NCI-H82 treated with DMSO at 0.1 percent for 48 hours (cell line): ENCODE results near the gene CHCHD2.
"Not testable (repeated sequence)": the region's sequence is repeated elsewhere in the genome, so short reads cannot be mapped to it uniquely, and the experiment has no call there.

Source experiments
- DNase-seq: peaks from one replicate; lab custom pipeline; 2025; ENCODE audit not compliant: unreplicated experiment; lab: John Stamatoyannopoulos, UW

The CHCHD2 gene, protein sequence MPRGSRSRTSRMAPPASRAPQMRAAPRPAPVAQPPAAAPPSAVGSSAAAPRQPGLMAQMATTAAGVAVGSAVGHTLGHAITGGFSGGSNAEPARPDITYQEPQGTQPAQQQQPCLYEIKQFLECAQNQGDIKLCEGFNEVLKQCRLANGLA

GRCh38 chr7:56106108-56107073 lies at the start of gene CHCHD2:
TSS of gene CHCHD2 (minus strand) at chr7:56106476. CDS start at chr7:56106413, 63 bp downstream.
- DNase-seq: peak; percentile 97

DNA sequence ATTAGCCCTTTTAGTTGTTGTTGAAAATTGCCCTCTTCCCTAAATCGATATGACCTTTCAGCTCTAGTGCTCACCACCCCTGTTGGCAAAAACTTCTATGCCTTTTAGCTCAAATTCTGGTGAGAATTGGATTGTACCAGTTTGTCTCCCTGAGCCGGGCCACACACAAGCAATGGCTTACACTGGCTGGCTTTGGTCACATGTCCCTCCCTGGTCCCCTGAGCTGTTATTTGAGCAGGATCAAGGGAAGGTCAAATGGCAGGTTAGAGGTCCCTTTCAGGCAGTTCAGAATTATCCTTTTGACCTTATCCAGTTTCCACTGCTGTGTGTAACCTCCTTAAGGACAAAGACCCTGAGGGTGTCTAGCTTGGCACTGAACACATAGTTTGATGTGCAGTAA lies 24.8 kb upstream of the CHCHD2 start:
- not testable (repeated sequence) for DNase-seq

DNA sequence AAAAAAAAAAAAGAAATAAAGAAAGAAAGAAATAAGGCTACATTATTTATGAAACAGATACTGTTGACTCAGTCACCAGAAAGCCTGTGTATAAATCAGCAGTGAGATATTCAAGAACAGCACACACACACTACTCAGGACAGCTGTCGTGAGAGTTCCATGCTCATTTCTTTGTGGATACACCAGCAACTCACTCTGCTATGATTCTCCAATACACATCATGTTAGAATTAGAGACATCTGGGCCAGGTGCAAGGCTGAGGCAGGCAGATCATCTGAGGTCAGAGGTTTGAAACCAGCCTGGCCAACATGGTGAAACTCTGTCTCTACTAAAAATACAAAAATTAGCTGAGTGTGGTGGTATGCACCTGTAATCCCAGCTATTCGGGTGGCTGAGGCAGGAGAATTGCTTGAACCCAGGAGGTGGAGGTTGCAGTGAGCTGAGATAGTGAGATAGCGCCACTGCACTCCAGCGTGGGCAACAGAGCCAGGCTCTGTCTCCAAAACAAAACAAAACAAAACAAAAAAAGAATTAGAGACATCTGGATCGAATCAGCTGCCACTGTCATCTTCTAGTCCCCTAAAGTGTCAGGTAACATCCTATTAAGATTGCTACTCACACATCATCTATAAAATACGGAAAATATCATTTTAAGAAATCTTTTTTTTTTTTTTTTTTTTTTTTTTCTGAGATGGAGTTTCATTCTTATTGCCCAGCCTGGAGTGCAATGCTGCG lies 21.1 kb upstream of the CHCHD2 start:
- no peak for DNase-seq

- no peak for DNase-seq
Observed at GRCh38 chr7:56125831-56126230, 19.6 kb upstream of the CHCHD2 start.

DNA sequence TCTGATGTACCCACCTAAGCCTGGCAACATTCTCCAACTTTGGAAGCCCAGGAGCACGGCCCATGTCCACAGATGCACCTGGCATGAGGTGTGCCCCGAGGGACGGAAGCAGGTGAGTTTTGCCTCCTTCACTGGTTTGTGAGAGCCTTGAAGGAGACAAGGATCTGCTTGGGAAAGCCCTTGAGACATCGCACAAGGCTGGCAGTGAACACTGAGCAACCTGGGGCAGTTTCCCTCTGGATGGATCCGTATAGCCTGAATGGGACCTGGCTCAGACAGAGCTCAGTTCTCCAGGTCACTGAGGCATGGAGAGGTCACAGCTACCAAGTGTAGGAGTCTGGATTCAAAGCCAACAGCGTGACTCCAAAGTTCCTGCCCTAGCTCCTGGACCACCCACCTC lies 18.7 kb upstream of the CHCHD2 start:
- no peak for DNase-seq

DNA sequence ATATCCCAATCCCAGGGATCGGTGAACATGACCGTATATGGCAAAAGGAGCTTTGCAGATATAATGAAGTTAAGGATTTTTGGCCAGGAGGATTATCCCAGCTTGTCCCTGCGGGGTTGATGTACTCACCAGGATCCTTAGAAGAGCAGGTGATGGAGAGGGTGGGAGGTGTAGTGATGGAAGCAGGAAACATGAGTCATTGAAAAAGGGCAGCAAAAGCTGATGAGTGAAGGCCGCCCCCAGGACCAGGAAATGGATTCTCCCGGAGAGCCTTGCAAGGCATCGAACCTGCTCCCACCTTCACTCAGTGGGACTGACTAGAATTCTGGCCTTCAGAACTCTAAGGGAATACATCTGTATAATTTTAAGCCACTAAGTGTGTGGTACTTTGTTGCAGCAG lies 15.2 kb upstream of the CHCHD2 start:
- no peak for DNase-seq

DNA sequence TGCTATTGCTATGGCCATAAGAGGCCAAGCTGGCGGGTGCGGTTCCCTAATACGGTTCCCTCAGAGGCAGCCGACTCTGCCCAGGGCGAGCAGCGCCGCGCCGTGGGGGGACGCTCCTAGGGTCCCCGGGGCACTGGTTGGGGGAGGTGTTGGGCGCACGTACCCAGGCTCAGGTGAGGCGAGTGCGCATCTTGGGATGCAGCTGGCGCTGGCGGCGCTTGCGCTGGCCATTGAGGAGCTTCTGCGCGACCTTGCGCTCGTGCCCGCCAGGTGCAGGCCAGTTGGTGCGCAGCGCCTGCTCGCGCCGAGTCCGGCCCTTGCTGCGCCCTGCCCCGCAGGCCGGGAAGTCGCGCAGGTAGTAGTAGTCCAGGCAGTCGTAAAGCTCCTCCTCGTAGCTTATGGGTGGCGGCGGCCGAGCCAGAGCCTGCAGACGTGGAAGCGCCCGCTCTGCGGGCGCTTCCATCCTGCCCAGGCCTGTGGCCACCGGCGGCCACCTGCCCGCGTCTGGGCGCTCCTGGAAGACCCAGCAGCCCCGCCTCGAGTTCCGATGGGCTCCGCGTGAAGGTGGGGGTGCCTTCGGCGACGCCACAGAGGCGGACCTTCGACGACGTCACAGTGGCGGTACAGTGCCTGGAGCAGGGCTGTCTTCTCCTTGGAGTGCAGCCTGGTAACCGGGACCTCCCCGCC lies 9.7 kb upstream of the CHCHD2 start, which contains the start of gene NUPR2:
TSS of gene NUPR2 (minus strand) at position 566 of the 687 bp plus-strand sequence. CDS start at position 463, 103 bp downstream.
- no peak for DNase-seq

DNA sequence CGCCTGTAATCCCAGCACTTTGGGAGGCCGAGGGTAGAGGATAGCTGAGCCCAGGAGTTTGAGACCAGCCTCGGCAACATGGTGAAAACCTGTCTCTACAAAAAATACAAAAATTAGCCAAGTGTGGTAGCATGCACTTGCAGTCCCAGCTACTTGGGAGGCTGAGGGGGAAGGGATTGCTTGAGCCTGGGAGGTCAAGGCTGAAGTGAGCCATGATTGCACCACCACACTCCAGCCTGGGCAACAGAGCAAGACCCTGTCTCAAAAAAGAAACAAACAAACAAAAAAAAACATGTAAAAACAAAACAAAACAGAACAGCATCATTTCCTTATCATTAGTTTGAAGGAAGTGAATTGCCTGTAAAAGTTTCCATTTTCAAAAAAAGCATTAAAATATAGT lies 6.0 kb upstream of the CHCHD2 start:
- DNase-seq: not testable (repeated sequence)

DNA sequence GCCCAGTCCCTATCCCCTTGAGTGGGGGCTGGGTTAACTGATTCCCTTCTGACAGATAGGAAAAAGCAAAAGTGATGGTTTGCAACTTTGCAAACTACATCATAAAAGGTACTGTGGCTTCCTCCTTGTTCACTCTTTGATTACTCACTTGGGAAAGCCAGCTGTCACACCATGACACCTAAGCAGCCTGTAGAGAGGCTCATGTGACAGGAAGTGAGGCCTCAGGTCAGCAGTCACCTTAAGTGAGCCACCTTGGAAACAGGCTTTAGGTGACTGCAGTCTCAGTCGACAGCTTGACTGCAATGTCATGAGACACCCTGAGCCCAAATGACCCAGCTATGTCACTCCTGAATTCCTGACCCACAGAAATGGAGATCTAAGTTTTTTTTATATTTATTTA lies 4.3 kb upstream of the CHCHD2 start:
- no peak for DNase-seq

DNA sequence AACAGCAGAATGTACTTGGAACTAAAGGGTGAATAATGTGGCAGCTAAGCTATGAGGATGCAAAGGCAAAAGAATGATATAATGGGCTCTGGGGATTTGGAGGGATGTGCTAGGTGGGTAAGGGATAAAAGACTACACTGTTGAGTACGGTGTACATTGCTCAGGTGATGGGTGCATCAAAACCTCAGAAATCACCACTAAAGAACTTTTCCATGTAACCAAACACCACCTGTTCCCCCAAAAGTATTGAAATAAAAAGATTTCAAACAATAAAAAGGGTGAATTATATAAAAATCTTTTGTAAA lies 1.6 kb upstream of the CHCHD2 start:
- no peak for DNase-seq

DNA sequence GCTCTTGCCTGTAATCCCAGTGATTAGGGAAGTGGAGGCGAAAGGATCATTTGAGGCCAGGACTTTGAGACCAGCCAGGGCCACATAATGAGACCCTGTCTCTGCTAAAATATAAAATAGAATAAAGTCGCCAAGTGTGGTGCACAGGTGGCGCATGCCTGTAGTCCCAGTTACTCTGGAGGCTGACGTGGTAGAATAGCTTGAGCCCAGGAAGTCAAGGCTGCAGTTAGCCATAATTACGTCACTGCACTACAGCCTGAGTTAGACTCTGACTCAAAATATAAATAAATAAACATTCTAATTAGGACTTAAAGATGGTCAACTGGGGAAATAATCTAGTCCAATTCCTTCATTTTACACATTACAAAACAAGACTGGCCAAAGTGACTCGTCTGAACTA lies 768 bp downstream of the CHCHD2 start:
- DNase-seq: no peak

- not testable (repeated sequence) for DNase-seq
Observed at GRCh38 chr7:56104138-56104537, 2.1 kb downstream of the CHCHD2 start.

DNA sequence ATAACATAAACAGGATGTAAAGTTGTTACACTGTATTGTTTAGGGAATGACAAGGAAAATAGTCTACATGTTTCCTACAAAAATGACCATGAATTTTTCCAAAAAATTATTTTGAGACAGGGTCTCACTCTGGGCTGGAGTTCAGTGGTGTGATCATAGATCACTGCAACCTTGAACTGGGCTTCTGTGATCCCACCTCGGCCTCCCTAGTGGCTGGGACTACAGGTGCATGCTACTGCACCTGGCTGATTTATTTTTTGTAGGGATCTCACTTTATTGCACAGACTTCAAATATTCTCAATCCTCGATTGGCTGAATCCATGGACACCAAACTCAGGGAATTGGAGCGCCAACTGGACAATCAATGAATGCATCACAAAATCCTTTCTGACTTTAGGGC lies 6.6 kb downstream of the CHCHD2 start:
- no peak for DNase-seq

DNA sequence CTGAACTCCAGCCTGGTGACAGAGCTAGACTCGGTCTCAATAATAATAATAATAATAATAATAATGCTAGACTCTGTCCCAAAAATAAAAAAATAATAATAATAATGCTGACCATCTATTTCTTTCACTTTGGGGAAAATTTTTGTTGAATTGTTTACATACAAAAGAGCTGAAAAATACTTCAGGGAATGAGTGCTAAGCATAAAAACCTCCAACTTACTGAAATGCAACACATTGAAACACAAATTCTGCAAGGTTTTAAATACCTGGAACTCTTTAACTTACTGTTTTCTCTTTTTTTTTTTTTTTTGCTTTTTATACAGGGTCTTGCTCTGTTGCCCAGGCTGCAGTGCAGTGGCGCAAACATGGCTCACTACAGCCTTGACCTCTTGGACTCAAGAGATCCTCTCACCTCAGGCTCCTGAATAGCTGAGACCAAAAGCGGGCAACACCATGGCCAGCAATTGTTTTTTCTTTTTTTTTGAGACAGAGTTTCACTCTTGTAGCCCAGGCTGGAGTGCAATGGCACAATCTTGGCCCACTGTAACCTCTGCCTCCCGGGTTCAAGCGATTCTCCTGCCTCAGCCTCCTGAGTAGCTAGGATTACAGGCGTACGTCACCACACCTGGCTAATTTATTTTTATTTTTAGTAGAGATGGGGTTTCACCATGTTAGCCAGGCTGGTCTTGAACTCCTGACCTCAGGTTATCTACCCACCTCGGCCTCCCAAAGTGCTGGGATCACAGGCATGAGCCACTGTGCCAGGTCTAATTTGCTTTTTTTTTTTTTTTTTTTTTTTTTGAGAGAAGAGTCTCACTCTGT lies 7.9 kb downstream of the CHCHD2 start:
- not testable (repeated sequence) for DNase-seq

DNA sequence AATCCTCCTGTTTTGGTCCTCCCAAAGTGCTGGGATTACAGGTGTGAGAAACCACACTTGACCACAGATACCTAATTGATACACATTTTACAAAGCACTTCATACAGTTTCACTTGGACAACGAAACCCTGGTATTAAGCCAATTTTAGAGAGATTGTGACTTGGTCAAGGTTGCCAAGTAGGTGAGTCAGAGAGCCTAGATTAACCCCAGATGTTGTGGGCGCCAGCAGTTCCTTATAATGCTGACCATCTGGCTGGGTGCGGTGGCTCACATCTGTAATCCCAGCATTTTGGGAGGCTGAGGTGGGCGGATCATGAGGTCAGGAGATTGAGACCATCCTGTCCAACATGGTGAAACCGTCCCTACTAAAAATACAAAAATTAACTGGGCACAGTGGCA lies 8.6 kb downstream of the CHCHD2 start:
- no peak for DNase-seq

DNA sequence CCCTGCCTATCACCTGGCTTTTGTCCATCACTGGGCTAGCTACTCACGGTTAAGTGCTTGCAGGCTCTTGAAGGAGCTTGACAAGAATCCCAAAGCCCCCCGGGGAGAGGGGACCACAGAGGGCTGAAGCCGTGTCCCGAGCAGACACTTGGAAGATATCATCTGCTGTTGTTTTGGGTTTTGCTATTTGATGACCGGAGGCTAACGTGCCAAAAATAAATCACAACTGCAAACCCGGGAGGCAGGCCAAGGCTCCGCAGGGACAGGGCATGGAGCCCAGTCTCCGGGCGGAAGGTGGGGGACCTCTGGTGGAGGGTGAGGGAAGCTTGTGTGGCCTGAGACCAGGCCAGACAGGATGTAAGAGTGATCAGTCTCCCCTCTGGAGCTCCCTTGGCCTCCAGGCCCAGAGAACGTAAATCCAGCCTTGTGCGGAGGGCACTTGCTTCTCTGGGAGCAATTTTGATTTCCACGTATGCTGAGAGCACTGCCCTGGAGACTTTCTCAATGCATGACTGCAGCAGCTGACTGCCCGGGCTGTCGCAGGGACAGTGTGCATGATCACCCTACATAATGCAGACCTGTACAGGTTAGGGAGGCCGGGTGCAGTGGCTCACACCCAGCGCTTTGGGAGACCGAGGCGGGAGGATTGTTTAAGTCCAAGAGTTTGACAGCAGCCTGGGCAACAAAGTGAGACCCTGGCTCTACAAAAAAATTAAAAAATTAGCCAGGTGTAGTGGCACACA lies 13.3 kb downstream of the CHCHD2 start, which contains the start of gene PHKG1:
TSS of gene PHKG1 (minus strand) at position 164 of the 743 bp plus-strand sequence. CDS start 4,011 bp downstream, outside the sequence.
- DNase-seq: no peak

GRCh38 chr7:56092388-56092787 lies 13.9 kb downstream of the CHCHD2 start:
- DNase-seq: not testable (repeated sequence)

- DNase-seq: no peak
Observed at GRCh38 chr7:56091591-56091990, 14.7 kb downstream of the CHCHD2 start.

DNA sequence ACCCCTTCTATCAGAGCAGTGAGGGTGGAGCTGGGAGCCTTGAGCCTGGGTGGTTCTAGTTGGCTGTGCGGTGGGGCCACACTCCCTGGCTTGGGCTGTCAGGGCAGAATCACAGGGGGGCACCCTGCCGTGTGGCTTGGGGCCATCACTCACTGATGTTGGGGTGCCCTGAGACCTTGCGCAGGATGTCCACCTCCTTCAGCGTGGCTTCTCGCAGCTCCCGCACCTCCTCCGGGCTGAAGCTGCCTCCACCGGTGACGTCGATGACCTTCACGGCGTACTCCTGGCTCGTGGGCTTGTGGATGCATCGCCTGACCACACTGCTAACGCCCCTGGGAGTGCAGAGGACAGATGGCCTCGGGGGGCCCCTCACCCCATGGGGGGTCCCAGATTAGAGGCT lies 18.8 kb downstream of the CHCHD2 start:
- no peak for DNase-seq
